ENCODE results near the gene PRLR. TPM values are rescaled to one million over a fixed set of nuclear protein-coding genes. Genes with fewer than 3 reads are reported as not detected.

The PRLR gene
- total and polyA plus RNA-seq, 10 of the 15 experiments (the other 5 are each of a cell fraction or from before 2014, with no cell fraction given) = 0.03 to 8.1 (median 0.20) TPM

DNA sequence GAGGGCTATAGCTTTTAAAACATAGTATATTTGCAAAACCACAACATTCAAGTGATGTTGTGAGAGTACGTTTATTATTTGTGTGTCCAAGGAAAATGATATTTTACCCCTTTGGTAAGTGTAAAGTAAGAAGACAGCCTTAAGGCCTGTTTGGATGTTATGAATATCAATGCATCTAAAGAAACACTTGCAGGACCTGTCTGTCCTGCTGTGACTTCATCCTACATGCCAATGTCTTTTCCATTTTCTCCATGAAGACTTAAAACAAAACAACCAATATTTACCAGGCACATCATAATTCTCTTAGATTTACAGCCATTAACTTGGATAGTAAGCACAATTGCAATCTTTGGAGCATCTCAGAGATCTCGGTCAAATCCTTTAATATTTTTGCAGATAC, 29.0 kb downstream of the PRLR start:
- no peak overlapping the region for H3K4me3 ChIP-seq
- no peak for TF ChIP-seq IKZF1 (conservative IDR thresholded peaks at IDR 0.05)
- TF ChIP-seq, protein P1, sequence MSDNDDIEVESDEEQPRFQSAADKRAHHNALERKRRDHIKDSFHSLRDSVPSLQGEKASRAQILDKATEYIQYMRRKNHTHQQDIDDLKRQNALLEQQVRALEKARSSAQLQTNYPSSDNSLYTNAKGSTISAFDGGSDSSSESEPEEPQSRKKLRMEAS (IDR thresholded peaks at IDR 0.05; ENCODE audit: low read depth, low read length) = no peak
- no peak for TF ChIP-seq NFXL1 (IDR thresholded peaks at IDR 0.05; ENCODE audit: borderline replicate concordance)
- TF ChIP-seq, protein P2, sequence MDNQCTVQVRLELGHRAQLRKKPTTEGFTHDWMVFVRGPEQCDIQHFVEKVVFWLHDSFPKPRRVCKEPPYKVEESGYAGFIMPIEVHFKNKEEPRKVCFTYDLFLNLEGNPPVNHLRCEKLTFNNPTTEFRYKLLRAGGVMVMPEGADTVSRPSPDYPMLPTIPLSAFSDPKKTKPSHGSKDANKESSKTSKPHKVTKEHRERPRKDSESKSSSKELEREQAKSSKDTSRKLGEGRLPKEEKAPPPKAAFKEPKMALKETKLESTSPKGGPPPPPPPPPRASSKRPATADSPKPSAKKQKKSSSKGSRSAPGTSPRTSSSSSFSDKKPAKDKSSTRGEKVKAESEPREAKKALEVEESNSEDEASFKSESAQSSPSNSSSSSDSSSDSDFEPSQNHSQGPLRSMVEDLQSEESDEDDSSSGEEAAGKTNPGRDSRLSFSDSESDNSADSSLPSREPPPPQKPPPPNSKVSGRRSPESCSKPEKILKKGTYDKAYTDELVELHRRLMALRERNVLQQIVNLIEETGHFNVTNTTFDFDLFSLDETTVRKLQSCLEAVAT (IDR thresholded peaks at IDR 0.05) = no peak
- BruUV-seq (replicated peaks) = no TSS peak
- H3K27me3 ChIP-seq (replicated peaks in 1 of 2; ENCODE audit: control insufficient read depth in 2 of 2, insufficient read depth in 2 of 2, low read length in 1 of 2) = no peaks in the 10 kb centered on the region
- SMC1A ChIA-PET (ENCODE audit: uncharacterized antibody, unreplicated experiment) = interaction anchor here (3.2 kb wide), 1 partner anchor 26 kb away, joined by 26 read pairs; no protein-coding TSS in a partner anchor
- H3K79me2 ChIP-seq (ENCODE audit: control insufficient read depth, insufficient read depth, low read length) = no peaks in the 10 kb centered on the region
- no peak overlapping the region for H3K4me2 ChIP-seq (ENCODE audit: control insufficient read depth, insufficient read depth)
- in situ Hi-C loops (cut with MboI) = no loop called here
- no peaks in the 10 kb centered on the region for H3K9me3 ChIP-seq (replicated peaks; ENCODE audit: control insufficient read depth, insufficient read depth, low read length)
- no peak overlapping the region for H3K9ac ChIP-seq (ENCODE audit: control insufficient read depth, insufficient read depth, low read length)
- no peak for ATAC-seq
- no peak overlapping the region for H3K27ac ChIP-seq (ENCODE audit: control insufficient read depth, insufficient read depth)
- 0% methylated on average over 2 of the region's 2 CpGs for WGBS (ENCODE audit: insufficient coverage, insufficient replicate concordance, low lambda C conversion rate, missing lambda C conversion rate)
- FAIRE-seq = no peak
- no peaks in the 10 kb centered on the region for H4K20me1 ChIP-seq (ENCODE audit: control insufficient read depth, insufficient read depth)
- no peak for DNase-seq (ENCODE audit: low read depth, low spot score)
- RAD21 ChIA-PET (ENCODE audit: unreplicated experiment) = interaction anchor here (4.0 kb wide), 1 partner anchor 12 kb away, joined by 20 read pairs; no protein-coding TSS in a partner anchor
- POLR2A ChIA-PET = no interaction called here
- intact Hi-C loops (cut with micrococcal nuclease; ENCODE audit: unreplicated experiment) = no loop called here
- no peak overlapping the region for H2AFZ ChIP-seq (ENCODE audit: control insufficient read depth, low read depth, low read length)
- no peaks in the 10 kb centered on the region for H3K36me3 ChIP-seq (ENCODE audit: control insufficient read depth in 2 of 2, insufficient read depth in 2 of 2, low read length in 1 of 2)
- CTCF ChIA-PET = interaction anchor here (0.6 kb wide), 1 partner anchor 283 kb away, joined by 3 read pairs; no protein-coding TSS in a partner anchor
- no peaks in the 10 kb centered on the region for H3K4me1 ChIP-seq (ENCODE audit: control insufficient read depth, insufficient read depth, low read length)

DNA sequence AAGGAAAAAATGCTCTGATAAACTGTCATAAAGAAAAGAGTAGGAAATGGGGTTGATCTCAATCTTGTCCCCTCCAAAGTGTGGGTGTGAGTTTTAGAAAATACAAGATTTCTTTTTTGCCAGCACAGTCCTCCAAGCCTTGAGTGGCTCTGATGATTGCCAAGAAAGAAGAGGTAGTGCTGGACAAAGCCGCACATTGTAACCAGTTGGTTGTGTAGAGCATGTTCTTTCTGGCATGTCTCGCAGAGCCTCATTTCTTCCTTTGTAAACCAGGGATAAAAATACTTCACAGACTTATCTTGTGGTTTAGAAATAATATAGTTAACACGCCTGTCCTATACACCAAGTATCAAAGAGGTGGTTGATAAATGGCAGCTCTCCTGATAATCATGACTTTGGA, 30.4 kb downstream of the PRLR start:
- in situ Hi-C loops (cut with MboI) = no loop called here
- DNase-seq (ENCODE audit: low read depth, low spot score) (no peak), FAIRE-seq (no peak), ATAC-seq (no peak)
- Histone ChIP-seq H3K79me2 (ENCODE audit: control insufficient read depth, insufficient read depth, low read length) (no peaks in the 10 kb centered on the region), H3K4me2 (ENCODE audit: control insufficient read depth, insufficient read depth) (no peak overlapping the region), H3K9me3 (replicated peaks; ENCODE audit: control insufficient read depth, insufficient read depth, low read length) (no peaks in the 10 kb centered on the region), H3K4me3 (no peak overlapping the region), H3K27ac (ENCODE audit: control insufficient read depth, insufficient read depth) (no peak overlapping the region), H3K36me3 (ENCODE audit: control insufficient read depth in 2 of 2, insufficient read depth in 2 of 2, low read length in 1 of 2) (no peaks in the 10 kb centered on the region), H2AFZ (ENCODE audit: control insufficient read depth, low read depth, low read length) (no peak overlapping the region), H3K4me1 (ENCODE audit: control insufficient read depth, insufficient read depth, low read length) (peaks cover 7% of the 10 kb centered on the region; the same call in 1 of the 2 replicates), H3K27me3 (replicated peaks in 1 of 2; ENCODE audit: control insufficient read depth in 2 of 2, insufficient read depth in 2 of 2, low read length in 1 of 2) (no peaks in the 10 kb centered on the region), H4K20me1 (ENCODE audit: control insufficient read depth, insufficient read depth) (no peaks in the 10 kb centered on the region), H3K9ac (ENCODE audit: control insufficient read depth, insufficient read depth, low read length) (no peak overlapping the region)
- ChIA-PET SMC1A (ENCODE audit: uncharacterized antibody, unreplicated experiment) (interaction anchor here (1.2 to 2.6 kb wide), 3 partner anchors 12 to 23 kb away, joined by 4 to 23 read pairs (median 7); no protein-coding TSS in a partner anchor), POLR2A (no interaction called here), CTCF (interaction anchor here (1.4 kb wide), 2 partner anchors 15 to 102 kb away, joined by 4 to 5 read pairs; no protein-coding TSS in a partner anchor), RAD21 (ENCODE audit: unreplicated experiment) (no interaction called here)
- WGBS (ENCODE audit: insufficient coverage, insufficient replicate concordance, low lambda C conversion rate, missing lambda C conversion rate) = 37% methylated on average over 3 of the region's 3 CpGs
- TF ChIP-seq, protein P3, sequence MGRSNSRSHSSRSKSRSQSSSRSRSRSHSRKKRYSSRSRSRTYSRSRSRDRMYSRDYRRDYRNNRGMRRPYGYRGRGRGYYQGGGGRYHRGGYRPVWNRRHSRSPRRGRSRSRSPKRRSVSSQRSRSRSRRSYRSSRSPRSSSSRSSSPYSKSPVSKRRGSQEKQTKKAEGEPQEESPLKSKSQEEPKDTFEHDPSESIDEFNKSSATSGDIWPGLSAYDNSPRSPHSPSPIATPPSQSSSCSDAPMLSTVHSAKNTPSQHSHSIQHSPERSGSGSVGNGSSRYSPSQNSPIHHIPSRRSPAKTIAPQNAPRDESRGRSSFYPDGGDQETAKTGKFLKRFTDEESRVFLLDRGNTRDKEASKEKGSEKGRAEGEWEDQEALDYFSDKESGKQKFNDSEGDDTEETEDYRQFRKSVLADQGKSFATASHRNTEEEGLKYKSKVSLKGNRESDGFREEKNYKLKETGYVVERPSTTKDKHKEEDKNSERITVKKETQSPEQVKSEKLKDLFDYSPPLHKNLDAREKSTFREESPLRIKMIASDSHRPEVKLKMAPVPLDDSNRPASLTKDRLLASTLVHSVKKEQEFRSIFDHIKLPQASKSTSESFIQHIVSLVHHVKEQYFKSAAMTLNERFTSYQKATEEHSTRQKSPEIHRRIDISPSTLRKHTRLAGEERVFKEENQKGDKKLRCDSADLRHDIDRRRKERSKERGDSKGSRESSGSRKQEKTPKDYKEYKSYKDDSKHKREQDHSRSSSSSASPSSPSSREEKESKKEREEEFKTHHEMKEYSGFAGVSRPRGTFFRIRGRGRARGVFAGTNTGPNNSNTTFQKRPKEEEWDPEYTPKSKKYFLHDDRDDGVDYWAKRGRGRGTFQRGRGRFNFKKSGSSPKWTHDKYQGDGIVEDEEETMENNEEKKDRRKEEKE (IDR thresholded peaks at IDR 0.05) = no peak
- TF ChIP-seq DPF2 (IDR thresholded peaks at IDR 0.05) = no peak
- no peak for TF ChIP-seq CREM (IDR thresholded peaks at IDR 0.05; ENCODE audit: low read depth)
- no peak for TF ChIP-seq MEF2B (IDR thresholded peaks at IDR 0.05; ENCODE audit: partially characterized antibody, poor library complexity, severe bottlenecking)
- TF ChIP-seq CBX3 (IDR thresholded peaks at IDR 0.05; ENCODE audit: borderline replicate concordance, low read depth) = no peak
- TF ChIP-seq IKZF2 (IDR thresholded peaks at IDR 0.05) = no peak
- no peak for TF ChIP-seq RUNX3 (IDR thresholded peaks at IDR 0.05; ENCODE audit: low read length)
- no peak for TF ChIP-seq SPI1 (IDR thresholded peaks at IDR 0.05; ENCODE audit: borderline replicate concordance, insufficient read depth, low read depth, low read length)
- TF ChIP-seq WRNIP1 (IDR thresholded peaks at IDR 0.05; ENCODE audit: borderline replicate concordance, low read depth, low read length) = no peak
- intact Hi-C loops (cut with micrococcal nuclease; ENCODE audit: unreplicated experiment) = no loop called here
- BruUV-seq (replicated peaks) = no TSS peak
